GM19328 (cell line): ENCODE results near the gene DNM3.
"Not testable (repeated sequence)": the region's sequence is repeated elsewhere in the genome, so short reads cannot be mapped to it uniquely, and the experiment has no call there.

Source experiments
- ATAC-seq: cut with Tn5 transposase; IDR thresholded peaks from one replicate; pipeline ENCODE4 v1.9.1; 2021; ENCODE audit warnings: mild to moderate bottlenecking, moderate library complexity; ENCODE audit not compliant: unreplicated experiment

Gene DNM3

DNA sequence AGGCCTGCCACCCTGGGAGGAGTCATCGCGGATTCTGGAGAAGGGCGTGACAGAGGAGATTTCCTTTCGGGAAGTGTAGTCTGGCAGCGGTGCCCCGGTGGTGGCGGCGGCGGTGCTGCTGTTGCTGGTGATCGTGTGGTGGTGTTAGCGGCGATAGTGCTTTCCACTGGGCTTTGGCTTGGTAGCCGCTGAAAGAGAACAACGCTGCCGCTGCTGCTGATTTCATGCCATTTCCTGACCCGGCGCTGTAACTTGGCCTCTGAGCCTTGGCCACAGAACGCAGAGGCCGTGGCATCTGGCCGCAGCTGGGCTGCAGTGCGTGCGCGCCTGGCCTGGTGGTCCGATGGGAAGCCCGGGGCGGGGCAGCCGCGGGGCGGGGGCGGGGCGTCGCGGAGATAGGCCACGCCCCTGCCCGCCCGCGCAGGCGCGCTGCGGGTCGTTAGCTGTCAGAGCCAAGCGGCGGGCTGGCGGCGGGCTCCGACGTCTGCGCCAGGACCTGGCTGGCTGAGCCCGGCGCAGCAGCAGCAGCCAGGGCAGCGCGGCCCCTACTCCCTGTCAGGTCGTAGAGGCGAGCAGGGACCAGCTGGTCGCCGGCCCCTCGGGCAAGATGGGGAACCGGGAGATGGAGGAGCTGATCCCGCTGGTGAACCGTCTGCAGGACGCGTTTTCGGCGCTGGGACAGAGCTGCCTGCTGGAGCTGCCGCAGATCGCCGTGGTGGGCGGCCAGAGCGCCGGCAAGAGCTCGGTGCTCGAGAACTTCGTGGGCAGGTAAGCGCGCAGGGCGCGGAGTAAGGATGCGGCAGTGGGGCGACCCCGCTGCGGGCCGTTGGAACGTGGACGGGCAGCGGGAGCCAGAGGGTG lies at the start of gene DNM3:
DNM3 (plus strand) TSS at position 449 of the 861 bp plus-strand sequence; CDS start at position 608, 159 bp downstream.
- peak; percentile 80 for ATAC-seq

DNA sequence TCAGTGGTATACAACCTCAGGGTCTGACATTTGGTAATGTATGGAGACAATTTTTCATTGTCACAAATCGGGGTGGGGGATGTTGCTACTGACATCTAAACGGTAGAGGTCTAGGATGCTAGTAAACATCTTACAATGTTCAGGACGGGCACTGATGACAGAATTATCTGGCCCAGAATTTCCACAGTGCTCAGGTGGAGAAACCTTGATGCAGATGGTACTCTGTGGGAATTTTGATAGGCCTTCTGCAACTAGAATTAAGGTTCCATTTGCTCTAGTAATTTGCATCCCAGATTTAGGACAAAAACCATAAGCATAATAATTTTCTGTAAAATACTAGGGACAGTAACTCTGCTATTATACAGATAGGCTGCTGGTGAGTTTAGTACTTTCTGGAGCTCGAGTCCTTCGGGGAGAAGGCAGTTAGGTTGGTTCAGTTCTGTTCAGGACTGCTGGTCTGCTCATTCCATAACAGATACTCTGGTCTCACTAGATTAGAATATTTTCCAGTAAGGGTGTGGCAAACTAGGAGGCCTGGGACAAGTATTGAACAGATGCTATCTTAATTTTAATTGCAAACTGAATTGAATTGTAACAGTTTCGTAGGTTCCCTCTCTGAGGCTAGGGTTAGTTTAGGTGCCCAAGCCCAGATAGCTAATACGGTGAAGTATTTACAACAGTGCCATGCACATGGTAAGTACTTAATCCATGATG lies 48.5 kb upstream of the DNM3 start:
- no peak for ATAC-seq

DNA sequence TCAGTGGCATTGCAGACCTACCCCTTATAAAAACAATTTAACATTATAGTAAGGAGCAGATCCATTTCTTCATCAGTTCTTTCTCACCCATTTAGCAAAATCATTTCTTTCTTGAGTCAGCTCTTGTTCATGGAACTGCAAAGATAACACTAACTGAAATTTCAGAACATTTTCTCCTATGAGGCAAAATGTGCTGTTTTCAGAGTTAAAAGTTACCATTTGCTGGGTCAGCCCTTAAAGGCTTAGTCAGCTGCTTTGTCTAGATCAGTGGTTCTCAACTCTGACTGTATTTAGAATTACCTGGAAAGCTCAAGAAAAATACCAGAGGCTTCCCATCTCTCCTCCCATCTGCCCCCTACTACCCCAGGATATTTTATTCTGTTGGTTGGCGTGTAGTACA lies 47.7 kb upstream of the DNM3 start:
- ATAC-seq: no peak

DNA sequence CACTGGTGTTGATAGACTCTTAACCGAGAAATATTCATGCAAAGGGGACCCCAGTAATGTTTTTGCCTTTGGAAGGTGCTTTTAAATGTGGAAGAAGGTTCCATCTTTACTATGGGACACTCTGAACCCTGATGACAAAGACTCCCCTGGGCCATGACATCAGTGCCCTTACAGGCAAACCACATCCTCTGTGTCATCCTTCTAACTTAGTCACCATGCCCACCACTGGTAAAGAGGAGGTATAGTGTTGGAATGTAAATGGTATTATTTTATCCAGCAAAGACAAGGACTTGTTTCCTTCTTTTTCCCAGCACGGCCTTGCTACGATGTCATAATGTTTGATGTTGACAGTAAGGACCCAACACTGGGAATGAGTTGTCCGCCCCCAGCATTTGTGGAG lies 47.2 kb upstream of the DNM3 start:
- ATAC-seq: no peak

GRCh38 chr1:171796592-171796991 lies 44.7 kb upstream of the DNM3 start:
- no peak for ATAC-seq

DNA sequence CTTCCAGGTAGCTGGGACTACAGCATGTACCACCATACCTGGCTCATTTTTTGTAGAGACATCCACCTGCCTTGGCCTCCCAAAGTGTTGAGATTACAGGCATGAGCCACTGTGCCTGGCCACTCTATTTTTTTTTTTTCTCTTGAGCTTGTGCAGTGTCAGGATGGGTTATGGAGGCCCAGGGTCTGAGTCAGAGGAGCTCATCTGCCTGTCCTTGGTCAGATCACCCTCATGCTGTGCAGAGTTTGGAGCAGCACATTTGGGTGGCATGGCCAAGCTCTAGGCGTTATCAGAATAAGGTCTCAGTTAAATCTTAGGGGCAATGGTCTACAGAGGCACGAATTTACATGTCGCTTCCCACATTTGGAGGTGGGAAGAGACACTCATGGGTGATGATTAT lies 43.0 kb upstream of the DNM3 start:
- ATAC-seq: no peak

DNA sequence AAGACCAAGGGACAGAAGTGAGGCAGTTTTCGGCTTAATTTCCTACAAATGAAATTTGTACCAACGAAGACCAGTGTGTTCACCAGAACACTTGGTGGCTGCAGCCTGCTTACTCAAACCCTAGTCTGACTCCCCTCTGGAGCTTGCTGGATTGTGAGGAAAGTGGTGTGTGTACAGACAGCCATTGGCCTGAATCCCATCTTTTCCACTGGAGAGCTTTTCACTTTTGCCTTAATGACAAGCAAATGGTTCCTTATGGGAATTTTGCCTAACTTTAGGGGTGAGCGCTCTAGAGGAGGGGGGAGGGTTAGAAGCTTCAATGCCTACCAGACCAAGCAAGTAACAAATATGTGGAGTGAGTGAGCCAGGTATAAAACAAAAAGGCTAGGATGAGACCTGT lies 42.5 kb upstream of the DNM3 start:
- no peak for ATAC-seq

GRCh38 chr1:171799166-171799565 lies 42.1 kb upstream of the DNM3 start:
- no peak for ATAC-seq

DNA sequence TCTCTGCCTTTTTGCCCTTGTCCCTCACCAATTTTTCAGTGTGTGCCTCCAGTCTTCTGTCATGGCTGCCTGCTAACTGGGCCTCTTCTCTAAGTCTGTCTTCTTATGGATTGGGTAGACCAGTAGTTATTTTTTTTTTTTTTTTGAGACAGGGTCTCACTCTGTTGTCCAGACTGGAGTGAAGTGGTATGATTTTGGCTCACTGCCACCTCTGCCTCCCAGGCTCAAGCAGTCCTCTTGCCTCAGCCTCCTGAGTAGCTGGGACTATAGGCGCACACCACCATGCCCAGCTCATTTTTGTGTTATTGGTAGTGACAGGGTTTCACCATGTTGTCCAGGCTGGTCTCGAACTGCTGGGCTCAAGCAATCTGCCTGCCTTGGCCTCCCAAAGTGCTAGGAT lies 41.6 kb upstream of the DNM3 start:
- ATAC-seq: not testable (repeated sequence)

DNA sequence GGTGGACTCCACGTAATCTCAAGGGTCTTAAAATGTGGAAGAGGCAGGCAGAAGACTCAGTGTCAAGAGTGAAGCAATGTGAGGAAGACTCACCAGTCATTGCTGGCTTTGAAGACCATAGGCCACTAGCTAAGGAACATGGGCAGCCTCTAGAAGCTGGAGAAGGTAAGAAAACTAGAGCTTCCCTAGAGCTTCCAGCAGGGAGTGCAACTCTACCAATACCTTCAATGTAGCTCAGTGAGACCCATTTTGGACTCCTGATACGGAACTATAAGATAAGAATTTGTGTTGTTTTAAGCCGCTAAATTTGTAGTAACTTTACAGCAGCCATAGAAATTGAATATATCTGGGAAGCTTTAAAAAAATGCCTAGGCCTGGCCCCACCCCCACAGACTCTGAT lies 41.0 kb upstream of the DNM3 start:
- no peak for ATAC-seq

GRCh38 chr1:171800851-171801250 lies 40.4 kb upstream of the DNM3 start:
- no peak for ATAC-seq

GRCh38 chr1:171801487-171801891 lies 39.8 kb upstream of the DNM3 start:
- no peak for ATAC-seq

- ATAC-seq: no peak
These were observed 39.1 kb upstream of the DNM3 start for GRCh38 chr1:171802207-171802606.

DNA sequence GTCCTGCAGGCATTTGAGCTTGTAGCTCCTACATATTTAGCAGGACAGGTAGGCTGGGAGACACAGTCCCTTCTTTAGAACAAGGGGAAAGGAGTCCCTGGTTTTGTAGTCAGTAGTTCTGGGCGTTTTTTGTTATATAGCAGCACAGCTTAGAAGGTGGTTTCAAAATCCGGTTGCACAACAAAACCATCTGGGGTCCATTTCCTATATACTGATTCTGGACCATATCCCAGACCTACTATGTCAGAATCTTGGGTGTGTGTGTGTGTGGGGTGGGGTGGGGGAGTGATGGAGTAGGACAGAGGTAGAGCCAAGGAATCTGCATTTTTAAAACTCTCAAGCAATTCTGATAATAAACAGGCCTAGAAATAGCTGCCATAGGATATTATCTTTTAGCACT lies 38.3 kb upstream of the DNM3 start:
- ATAC-seq: no peak

DNA sequence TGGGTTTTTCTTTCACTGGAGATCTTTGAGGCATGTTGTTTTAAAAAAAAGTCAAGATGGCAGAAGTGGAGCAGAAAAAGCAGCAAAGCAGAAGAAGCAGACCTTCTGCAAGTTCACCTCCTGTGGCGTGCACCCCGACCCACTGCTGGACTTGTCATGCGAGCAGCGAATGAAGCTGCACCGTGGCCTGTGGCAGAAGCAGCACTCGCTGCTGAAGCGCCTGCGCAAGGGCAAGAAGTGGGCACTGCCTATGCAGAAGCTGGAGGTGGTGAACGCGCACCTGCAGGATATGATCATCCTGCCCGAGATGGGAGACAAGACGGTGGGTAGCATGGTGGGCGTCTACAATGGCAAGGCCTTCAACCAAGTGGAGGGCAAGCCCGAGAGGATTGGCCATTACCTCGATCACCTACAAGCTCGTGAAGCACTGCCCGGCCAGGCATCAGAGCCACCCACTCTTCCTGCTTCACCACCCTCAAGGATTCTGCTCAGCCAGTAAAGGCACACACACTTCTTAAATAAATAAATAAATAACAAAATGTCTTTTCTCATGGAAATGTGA lies 37.8 kb upstream of the DNM3 start:
- ATAC-seq: no peak

GRCh38 chr1:171805395-171806115 lies 35.7 kb upstream of the DNM3 start:
- no peak for ATAC-seq

DNA sequence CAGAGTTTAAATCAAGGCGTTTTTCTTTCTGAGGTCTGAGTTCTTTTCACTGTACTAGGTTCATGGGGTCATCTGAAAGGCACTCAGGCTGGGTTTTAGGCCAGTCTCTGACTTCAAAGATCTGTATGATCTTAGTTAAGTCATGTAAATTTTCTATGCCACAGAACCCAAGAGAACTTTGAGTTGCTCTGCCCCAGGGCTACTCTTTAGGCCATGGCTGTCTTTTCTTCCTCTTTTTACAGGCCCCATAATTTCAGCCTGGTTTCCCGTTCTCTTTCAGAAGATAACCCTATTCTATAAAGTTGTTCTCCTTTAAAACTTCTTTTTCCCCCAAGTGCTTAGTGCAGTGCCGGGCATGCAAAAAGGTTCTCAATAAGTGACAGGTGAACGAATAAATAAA lies 33.7 kb upstream of the DNM3 start:
- ATAC-seq: no peak

GRCh38 chr1:171809834-171810233 lies 31.5 kb upstream of the DNM3 start:
- no peak for ATAC-seq

GRCh38 chr1:171811672-171812071 lies 29.6 kb upstream of the DNM3 start:
- no peak for ATAC-seq

DNA sequence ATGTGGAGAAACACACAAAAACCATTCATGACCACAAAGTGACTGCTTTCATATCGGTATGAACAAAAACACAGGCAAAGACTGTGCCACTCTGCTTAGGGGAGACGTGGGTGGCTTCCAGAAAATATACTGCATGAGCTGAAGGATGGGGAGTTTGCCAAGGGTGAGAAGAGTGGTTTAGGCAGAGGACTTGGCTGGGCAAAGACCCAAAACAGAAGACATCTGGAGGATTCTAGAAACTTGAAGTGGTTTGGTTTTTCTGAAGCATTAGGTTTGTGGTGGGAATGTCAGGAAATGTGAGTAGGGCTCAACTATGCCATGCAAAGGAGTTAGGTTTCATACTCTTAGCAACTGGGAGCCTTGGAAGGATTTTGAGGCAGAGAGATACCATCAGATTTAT lies 26.6 kb upstream of the DNM3 start:
- no peak for ATAC-seq

GRCh38 chr1:171816300-171816901 lies 24.9 kb upstream of the DNM3 start:
- ATAC-seq: no peak
